SK-N-SH (cell line): ENCODE results near the gene RPS6KA1. TPM values are rescaled to one million over a fixed set of nuclear protein-coding genes. Genes with fewer than 3 reads are reported as not detected.

ENCODE experiments used
- CTCF ChIA-PET: fragments of 300-600, 350-600 bp; formaldehyde crosslinking; extraction: SDS; loops from one replicate; lab custom pipeline; 2021; lab: Yijun Ruan, JAX
- POLR2A ChIA-PET: fragments of 350-600 bp; sonication (Branson Sonifier 250); formaldehyde crosslinking; extraction: SDS; loops from one replicate; lab custom pipeline; 2020; ENCODE audit warnings: antibody characterized with exemption, inconsistent platforms; lab: Yijun Ruan, JAX
- DNase-seq: peaks from one replicate; pipeline ENCODE4 v3.0.0; 2012
- H2AFZ ChIP-seq: fragments of 200-600 bp; sonication (generic); 2 replicates; pipeline ENCODE4 v1.8.1; 2016; ENCODE audit warnings: antibody characterized with exemption, mild to moderate bottlenecking, low read depth
- H3F3A ChIP-seq: fragments of 200-600 bp; sonication (generic); replicated peaks from 2 replicates; pipeline ENCODE3; 2016; ENCODE audit warnings: antibody characterized with exemption, mild to moderate bottlenecking; ENCODE audit not compliant: insufficient read depth
- H3K27ac ChIP-seq, 2 experiments: fragments of 200-500 bp in 1 of 2; fragments of 200-600 bp in 1 of 2; sonication (Bioruptor generic) in 1 of 2; sonication (generic), shearing (Covaris generic) in 1 of 2; 2 replicates each; pipeline versions ENCODE4 v1.5.1 to v1.6.1; 2014 to 2016; ENCODE audit warnings: low read depth in 2 of 2, inconsistent platforms in 1 of 2, low read length in 1 of 2, mild to moderate bottlenecking in 1 of 2, mixed read lengths in 1 of 2
- H3K27me3 ChIP-seq: fragments of 200-600 bp; sonication (generic), shearing (Covaris generic); 2 replicates; pipeline ENCODE4 v1.6.1; 2016; ENCODE audit warnings: mixed run types; ENCODE audit not compliant: insufficient read depth
- H3K36me3 ChIP-seq, 2 experiments: fragments of 200-500 bp in 1 of 2; fragments of 200-600 bp in 1 of 2; sonication (Bioruptor generic) in 1 of 2; sonication (generic) in 1 of 2; replicated peaks in 1 of 2; 2 replicates each; pipeline versions ENCODE3 to v1.5.1; 2014 to 2016; ENCODE audit warnings: low read length in 1 of 2, mild to moderate bottlenecking in 1 of 2; ENCODE audit not compliant: insufficient read depth in 2 of 2, control insufficient read depth in 1 of 2
- H3K4me1 ChIP-seq, 2 experiments: fragments of 200-500 bp in 1 of 2; fragments of 200-600 bp in 1 of 2; sonication (Bioruptor generic) in 1 of 2; sonication (generic), shearing (Covaris generic) in 1 of 2; 2 replicates each; pipeline versions ENCODE4 v1.5.1 to v1.6.1; 2014 to 2016; ENCODE audit warnings: low read depth in 1 of 2, low read length in 1 of 2, mixed run types in 1 of 2; ENCODE audit not compliant: insufficient read depth in 2 of 2, control insufficient read depth in 1 of 2
- H3K4me2 ChIP-seq: fragments of 200-600 bp; sonication (generic), shearing (Covaris generic); 2 replicates; pipeline ENCODE4 v1.6.1; 2017; ENCODE audit warnings: mixed run types
- H3K4me3 ChIP-seq, 2 experiments: fragments of 200-500 bp in 1 of 2; fragments of 200-600 bp in 1 of 2; sonication (Bioruptor generic) in 1 of 2; sonication (generic), shearing (Covaris generic) in 1 of 2; 2 replicates each; pipeline versions ENCODE4 v1.5.1 to v1.8.1; 2014 to 2016; ENCODE audit warnings: low read depth in 2 of 2, inconsistent platforms in 1 of 2, low read length in 1 of 2, mild to moderate bottlenecking in 1 of 2, mixed read lengths in 1 of 2, moderate library complexity in 1 of 2
- H3K79me2 ChIP-seq: fragments of 200-600 bp; sonication (generic); 2 replicates; pipeline ENCODE4 v1.8.1; 2017; ENCODE audit warnings: mild to moderate bottlenecking; ENCODE audit not compliant: insufficient read depth
- H3K9ac ChIP-seq: fragments of 200-600 bp; sonication (generic); 2 replicates; pipeline ENCODE4 v1.6.1; 2017; ENCODE audit warnings: mixed run types
- H3K9me2 ChIP-seq: fragments of 200-600 bp; sonication (generic); 2 replicates; pipeline ENCODE4 v1.6.1; 2017; ENCODE audit warnings: mixed run types
- H3K9me3 ChIP-seq: fragments of 200-600 bp; sonication (generic); 2 replicates; pipeline ENCODE4 v1.6.1; 2017; ENCODE audit warnings: mixed run types, mild to moderate bottlenecking, moderate library complexity
- H4K20me1 ChIP-seq: fragments of 200-600 bp; sonication (generic); 2 replicates; pipeline ENCODE4 v1.6.1; 2017; ENCODE audit warnings: mild to moderate bottlenecking, mixed run types; ENCODE audit not compliant: insufficient read depth
- CHD2 ChIP-seq: fragments of 150-350 bp; IDR thresholded peaks from 2 replicates; pipeline ENCODE4 v1.6.1; 2018; ENCODE audit warnings: low read length; ENCODE audit not compliant: partially characterized antibody
- EP300 ChIP-seq, 2 experiments: IDR thresholded peaks; 2 replicates each; pipeline versions ENCODE4 v1.4.0 to v1.6.1; 2012; ENCODE audit warnings: borderline replicate concordance in 1 of 2, low read depth in 1 of 2, low read length in 1 of 2
- EZH2phosphoT487 ChIP-seq: fragments of 200-600 bp; sonication (generic); IDR thresholded peaks from 2 replicates; pipeline ENCODE4 v1.6.1; 2017; ENCODE audit warnings: low read depth, mixed run types, mild to moderate bottlenecking, antibody characterized with exemption, moderate library complexity, borderline replicate concordance
- FOSL2 ChIP-seq: IDR thresholded peaks from 2 replicates; pipeline ENCODE4 v1.4.0; 2012; ENCODE audit warnings: low read depth, mild to moderate bottlenecking, moderate library complexity, borderline replicate concordance
- GABPA ChIP-seq: IDR thresholded peaks from 2 replicates; pipeline ENCODE4 v1.4.0; 2012; ENCODE audit warnings: low read depth, mild to moderate bottlenecking
- GATA2 ChIP-seq: sonication (generic); formaldehyde crosslinking; IDR thresholded peaks from 2 replicates; pipeline ENCODE4 v1.5.0; 2020; ENCODE audit warnings: mild to moderate bottlenecking, missing genetic modification reagents
- PBX3 ChIP-seq: IDR thresholded peaks from 2 replicates; pipeline ENCODE4; 2012
- POLR2AphosphoS5 ChIP-seq: IDR thresholded peaks from 2 replicates; pipeline ENCODE4 v1.6.1; 2012; ENCODE audit warnings: low read depth, low read length
- RFX5 ChIP-seq: IDR thresholded peaks from 2 replicates; pipeline ENCODE4 v1.6.1; 2012; ENCODE audit warnings: mild to moderate bottlenecking, improper control_type of control experiment, low read length
- TAF1 ChIP-seq: IDR thresholded peaks from 2 replicates; pipeline ENCODE4 v1.6.1; 2012; ENCODE audit warnings: low read depth, mild to moderate bottlenecking, low read length, moderate library complexity, borderline replicate concordance
- TEAD4 ChIP-seq: IDR thresholded peaks from 2 replicates; pipeline ENCODE4 v1.4.0; 2012; ENCODE audit warnings: mild to moderate bottlenecking, borderline replicate concordance; ENCODE audit not compliant: insufficient read depth
- ZBTB33 ChIP-seq: IDR thresholded peaks from 2 replicates; pipeline ENCODE4 v1.4.0; 2012; ENCODE audit warnings: low read depth, borderline replicate concordance
- WGBS: methylation state at CpG from one replicate; pipeline ENCODE4 v1.1.6; 2017; ENCODE audit warnings: low lambda C conversion rate; 5-methylcytosine and 5-hydroxymethylcytosine counted together
- polyA plus RNA-seq, 3 experiments: library from polyadenylated mRNA; depleted of rRNA; stranded (reverse); fragments of >200 nt; gene quantifications; 2 replicates each; pipeline ENCODE4 v1.2.3, GENCODE V29; 2012
- TF ChIP-seq, protein P1 (sequence below): fragments of 150-350 bp; IDR thresholded peaks from 2 replicates; pipeline ENCODE4 v1.6.1; 2016; ENCODE audit warnings: mild to moderate bottlenecking, low read depth, low read length
- TF ChIP-seq, protein P2 (sequence below): IDR thresholded peaks from 2 replicates; pipeline ENCODE4 v1.6.1; 2012; ENCODE audit warnings: mild to moderate bottlenecking, low read depth, low read length, moderate library complexity
- TF ChIP-seq, protein P3 (sequence below): IDR thresholded peaks from 2 replicates; pipeline ENCODE4 v1.4.0; 2012; ENCODE audit warnings: low read depth, borderline replicate concordance

RPS6KA1 gene
- polyA plus RNA-seq, 1 of the 3 experiments (the other 2 are of a cell fraction), result 9.7 TPM

DNA sequence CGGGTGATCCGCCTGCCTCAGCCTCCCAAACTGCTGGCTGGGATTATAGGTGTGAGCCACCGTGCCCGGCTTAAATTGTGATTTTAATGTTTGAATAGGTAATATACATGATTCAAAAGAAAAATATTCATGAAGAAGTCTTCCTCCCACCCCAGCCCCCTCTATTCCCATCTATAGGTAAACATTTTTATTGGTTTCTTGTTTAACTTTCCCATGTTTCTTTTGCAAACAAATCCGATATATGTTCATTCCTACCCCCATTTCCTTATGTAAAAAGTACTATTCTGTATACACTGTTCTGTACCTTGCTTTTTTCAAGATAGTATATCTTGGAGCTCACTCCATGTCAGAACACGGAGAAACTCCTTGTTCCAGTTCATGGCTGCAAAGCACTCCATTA is 23.2 kb downstream of the RPS6KA1 start (continued):
- TF ChIP-seq PBX3 (no peak), GABPA (no peak), POLR2AphosphoS5 (no peak), EP300 (IDR thresholded peaks at IDR 0.05; ENCODE audit: borderline replicate concordance in 1 of 2, low read depth in 1 of 2, low read length in 1 of 2) (no peak), RFX5 (no peak), CHD2 (no peak)
- TF ChIP-seq, protein P1, sequence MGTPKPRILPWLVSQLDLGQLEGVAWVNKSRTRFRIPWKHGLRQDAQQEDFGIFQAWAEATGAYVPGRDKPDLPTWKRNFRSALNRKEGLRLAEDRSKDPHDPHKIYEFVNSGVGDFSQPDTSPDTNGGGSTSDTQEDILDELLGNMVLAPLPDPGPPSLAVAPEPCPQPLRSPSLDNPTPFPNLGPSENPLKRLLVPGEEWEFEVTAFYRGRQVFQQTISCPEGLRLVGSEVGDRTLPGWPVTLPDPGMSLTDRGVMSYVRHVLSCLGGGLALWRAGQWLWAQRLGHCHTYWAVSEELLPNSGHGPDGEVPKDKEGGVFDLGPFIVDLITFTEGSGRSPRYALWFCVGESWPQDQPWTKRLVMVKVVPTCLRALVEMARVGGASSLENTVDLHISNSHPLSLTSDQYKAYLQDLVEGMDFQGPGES, result no peak
- TF ChIP-seq, protein P2, sequence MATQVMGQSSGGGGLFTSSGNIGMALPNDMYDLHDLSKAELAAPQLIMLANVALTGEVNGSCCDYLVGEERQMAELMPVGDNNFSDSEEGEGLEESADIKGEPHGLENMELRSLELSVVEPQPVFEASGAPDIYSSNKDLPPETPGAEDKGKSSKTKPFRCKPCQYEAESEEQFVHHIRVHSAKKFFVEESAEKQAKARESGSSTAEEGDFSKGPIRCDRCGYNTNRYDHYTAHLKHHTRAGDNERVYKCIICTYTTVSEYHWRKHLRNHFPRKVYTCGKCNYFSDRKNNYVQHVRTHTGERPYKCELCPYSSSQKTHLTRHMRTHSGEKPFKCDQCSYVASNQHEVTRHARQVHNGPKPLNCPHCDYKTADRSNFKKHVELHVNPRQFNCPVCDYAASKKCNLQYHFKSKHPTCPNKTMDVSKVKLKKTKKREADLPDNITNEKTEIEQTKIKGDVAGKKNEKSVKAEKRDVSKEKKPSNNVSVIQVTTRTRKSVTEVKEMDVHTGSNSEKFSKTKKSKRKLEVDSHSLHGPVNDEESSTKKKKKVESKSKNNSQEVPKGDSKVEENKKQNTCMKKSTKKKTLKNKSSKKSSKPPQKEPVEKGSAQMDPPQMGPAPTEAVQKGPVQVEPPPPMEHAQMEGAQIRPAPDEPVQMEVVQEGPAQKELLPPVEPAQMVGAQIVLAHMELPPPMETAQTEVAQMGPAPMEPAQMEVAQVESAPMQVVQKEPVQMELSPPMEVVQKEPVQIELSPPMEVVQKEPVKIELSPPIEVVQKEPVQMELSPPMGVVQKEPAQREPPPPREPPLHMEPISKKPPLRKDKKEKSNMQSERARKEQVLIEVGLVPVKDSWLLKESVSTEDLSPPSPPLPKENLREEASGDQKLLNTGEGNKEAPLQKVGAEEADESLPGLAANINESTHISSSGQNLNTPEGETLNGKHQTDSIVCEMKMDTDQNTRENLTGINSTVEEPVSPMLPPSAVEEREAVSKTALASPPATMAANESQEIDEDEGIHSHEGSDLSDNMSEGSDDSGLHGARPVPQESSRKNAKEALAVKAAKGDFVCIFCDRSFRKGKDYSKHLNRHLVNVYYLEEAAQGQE, result no peak
- TF ChIP-seq, protein P3, sequence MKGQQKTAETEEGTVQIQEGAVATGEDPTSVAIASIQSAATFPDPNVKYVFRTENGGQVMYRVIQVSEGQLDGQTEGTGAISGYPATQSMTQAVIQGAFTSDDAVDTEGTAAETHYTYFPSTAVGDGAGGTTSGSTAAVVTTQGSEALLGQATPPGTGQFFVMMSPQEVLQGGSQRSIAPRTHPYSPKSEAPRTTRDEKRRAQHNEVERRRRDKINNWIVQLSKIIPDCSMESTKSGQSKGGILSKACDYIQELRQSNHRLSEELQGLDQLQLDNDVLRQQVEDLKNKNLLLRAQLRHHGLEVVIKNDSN, result no peak

DNA sequence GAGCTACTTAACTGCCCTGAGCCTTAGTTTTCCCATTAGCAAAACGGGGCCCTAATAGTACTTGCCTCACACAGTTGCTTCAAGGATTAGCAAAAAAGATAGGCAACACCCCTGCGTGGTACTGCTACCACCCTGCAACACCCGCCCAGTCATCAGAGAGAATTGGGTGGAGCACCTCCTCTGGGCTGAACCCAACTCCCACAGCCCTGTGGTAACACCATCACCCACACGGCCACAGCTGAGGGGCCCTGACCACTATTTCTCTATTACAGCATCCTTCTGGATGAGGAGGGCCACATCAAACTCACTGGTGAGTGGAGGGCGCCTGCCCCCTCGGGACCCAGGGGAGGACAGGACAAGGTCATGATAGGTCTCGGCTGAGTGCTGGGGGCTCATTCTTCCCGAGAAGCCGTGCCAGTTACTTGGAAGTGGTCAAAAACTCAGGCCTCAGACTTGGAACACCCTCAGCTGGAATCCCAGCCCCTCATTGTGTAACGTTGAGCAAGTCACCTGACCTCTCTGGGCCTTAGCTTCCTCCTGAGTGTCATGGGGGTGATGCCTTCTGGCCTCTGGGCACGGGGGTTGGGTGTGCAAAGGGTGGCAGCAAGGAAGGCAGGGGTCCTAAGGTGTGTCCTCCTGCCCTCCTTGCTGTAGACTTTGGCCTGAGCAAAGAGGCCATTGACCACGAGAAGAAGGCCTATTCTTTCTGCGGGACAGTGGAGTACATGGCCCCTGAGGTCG is 24.6 kb downstream of the RPS6KA1 start:
- no peaks in the 10 kb centered on the region for H3F3A ChIP-seq
- no peaks in the 10 kb centered on the region; a peak in 1 of 4 replicates for H3K4me1 ChIP-seq
- 92% methylated on average over 6 of the region's 14 CpGs for WGBS
- H3K9me2 ChIP-seq, result no peaks in the 10 kb centered on the region
- H4K20me1 ChIP-seq, result no peaks in the 10 kb centered on the region
- no peaks in the 10 kb centered on the region for H3K27me3 ChIP-seq
- no peaks in the 10 kb centered on the region for H3K36me3 ChIP-seq
- ChIA-PET POLR2A (no interaction called here), CTCF (interaction anchor here (1.6 kb wide), 1 partner anchor 38 kb away, joined by 3 read pairs; no protein-coding TSS in a partner anchor)
- no peak overlapping the region for H3K9ac ChIP-seq
- no peak overlapping the region for H3K4me2 ChIP-seq
- no peak overlapping the region for H2AFZ ChIP-seq
- H3K4me3 ChIP-seq, result no peak overlapping the region
- DNase-seq, result no peak
- H3K79me2 ChIP-seq, result no peaks in the 10 kb centered on the region
- H3K9me3 ChIP-seq, result no peaks in the 10 kb centered on the region
- H3K27ac ChIP-seq, result no peak overlapping the region
- TF ChIP-seq EZH2phosphoT487 (no peak), PBX3 (no peak), FOSL2 (no peak), TEAD4 (no peak), GATA2 (CRISPR knock-in tag) (no peak), ZBTB33 (no peak), CHD2 (no peak), TAF1 (no peak)
- TF ChIP-seq, protein P3, result no peak
